Rectal smooth muscle tissue (tissue), 1 donor: ENCODE data around the gene PARD3.

Experiments used
- H3K27ac ChIP-seq: one replicate; pipeline ENCODE4 v1.7.0; 2013; ENCODE audit warnings: low read depth, low read length, inconsistent platforms
- H3K27me3 ChIP-seq: one replicate; pipeline ENCODE4 v1.7.0; 2013; ENCODE audit warnings: low read length; ENCODE audit not compliant: control insufficient read depth, insufficient read depth
- H3K36me3 ChIP-seq: one replicate; pipeline ENCODE4 v1.7.0; 2013; ENCODE audit warnings: low read length; ENCODE audit not compliant: control insufficient read depth, insufficient read depth
- H3K4me1 ChIP-seq: one replicate; pipeline ENCODE4 v1.7.0; 2013; ENCODE audit warnings: low read length; ENCODE audit not compliant: control insufficient read depth, insufficient read depth
- H3K4me3 ChIP-seq: one replicate; pipeline ENCODE4 v1.7.0; 2013; ENCODE audit warnings: low read length
- H3K9ac ChIP-seq: one replicate; pipeline ENCODE4 v1.7.0; 2013; ENCODE audit warnings: low read length

PARD3 gene

DNA sequence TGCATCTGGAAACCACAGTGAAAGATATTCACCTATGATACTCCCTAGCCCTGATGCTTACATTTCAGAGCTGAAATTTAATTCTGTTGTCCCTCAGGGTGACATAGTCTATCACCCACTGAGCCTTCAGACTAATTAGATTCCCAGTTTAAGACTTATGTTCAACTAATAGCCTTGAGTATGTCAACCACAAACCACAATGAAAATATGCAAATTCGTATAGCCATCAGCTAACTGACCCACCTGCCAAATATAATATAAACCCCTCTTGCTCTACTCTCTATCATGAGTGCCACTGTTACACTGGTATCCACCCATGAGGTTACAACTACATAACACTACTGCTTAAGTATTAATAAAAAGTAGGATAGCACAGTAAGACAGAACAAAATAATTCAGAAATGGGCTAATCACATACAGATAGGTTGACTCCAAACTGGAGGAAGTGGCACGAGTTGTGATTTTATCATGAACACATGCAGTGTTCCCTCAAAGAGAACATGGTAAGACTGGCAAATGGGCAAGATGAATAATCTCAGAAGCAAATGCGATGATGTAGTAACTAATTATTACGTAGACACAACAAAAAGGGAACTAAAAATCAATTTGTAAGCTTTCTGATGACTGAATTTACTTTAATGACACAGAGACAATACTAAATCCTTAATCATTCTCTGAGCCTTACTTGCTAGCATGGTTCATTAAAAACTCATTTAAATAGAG lies 290.6 kb downstream of the PARD3 start:
- Histone ChIP-seq H3K36me3 (no peaks in the 10 kb centered on the region), H3K4me3 (no peak overlapping the region), H3K9ac (no peak overlapping the region), H3K27ac (no peak overlapping the region), H3K4me1 (peaks cover 12% of the 10 kb centered on the region), H3K27me3 (no peaks in the 10 kb centered on the region)

DNA sequence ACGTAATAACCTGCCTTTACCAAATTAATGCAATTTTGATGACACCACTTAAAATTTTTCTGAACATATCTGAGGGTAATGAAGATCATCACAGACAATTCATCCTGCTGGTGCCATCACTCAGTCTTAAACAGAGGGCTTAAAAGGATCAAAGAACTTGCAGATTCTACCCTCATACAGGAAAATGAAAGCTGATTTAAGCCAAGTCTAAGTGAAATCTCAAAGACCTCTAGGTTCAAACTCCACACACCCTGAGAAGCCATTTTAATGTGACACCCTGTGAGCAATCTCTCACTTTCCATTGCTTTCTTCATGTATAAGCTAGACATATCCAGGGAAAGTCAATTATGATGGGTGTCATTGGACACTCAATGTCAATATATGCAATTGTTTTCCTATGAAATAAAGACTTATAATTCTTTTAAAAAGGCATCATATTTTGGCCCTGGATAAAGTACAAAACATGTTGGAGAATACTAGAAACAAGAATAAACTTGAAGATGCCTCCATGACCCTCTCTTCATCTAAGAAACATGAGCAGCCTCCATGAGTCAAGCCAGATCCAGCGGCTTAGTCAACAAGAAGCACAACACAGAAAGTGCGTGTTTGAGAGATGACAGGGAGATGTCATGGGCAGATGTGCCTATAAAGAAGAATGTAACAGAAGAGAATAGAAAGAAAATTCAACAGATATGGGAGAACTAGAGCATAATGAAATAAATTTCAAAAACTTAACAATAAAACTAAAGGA lies 291.9 kb downstream of the PARD3 start:
- Histone ChIP-seq H3K9ac (no peak overlapping the region), H3K4me3 (no peak overlapping the region), H3K27me3 (no peaks in the 10 kb centered on the region), H3K4me1 (peaks cover 9% of the 10 kb centered on the region), H3K27ac (no peak overlapping the region), H3K36me3 (no peaks in the 10 kb centered on the region)

DNA sequence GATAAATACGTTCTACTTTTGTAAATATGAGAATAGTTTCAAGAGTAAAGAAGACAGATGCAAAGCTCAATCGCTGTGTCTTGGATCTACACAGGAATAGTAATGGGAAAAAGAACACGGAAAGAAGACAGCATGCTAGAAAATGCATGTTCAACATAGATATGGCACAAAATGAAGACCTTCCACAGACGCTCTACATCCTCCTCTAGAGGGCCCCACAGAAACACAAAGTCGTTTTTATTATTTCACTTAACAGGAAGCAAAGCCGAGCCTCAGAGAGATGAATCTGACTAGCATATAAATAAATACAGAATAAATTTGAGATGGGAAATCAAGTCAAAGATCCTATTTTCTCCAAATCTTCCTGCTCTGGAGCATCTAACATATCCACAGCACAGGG lies 292.6 kb downstream of the PARD3 start:
- H3K27me3 ChIP-seq: no peaks in the 10 kb centered on the region
- H3K4me1 ChIP-seq: peaks cover 9% of the 10 kb centered on the region
- H3K36me3 ChIP-seq: no peaks in the 10 kb centered on the region
- no peak overlapping the region for H3K9ac ChIP-seq
- no peak overlapping the region for H3K27ac ChIP-seq
- H3K4me3 ChIP-seq: no peak overlapping the region

DNA sequence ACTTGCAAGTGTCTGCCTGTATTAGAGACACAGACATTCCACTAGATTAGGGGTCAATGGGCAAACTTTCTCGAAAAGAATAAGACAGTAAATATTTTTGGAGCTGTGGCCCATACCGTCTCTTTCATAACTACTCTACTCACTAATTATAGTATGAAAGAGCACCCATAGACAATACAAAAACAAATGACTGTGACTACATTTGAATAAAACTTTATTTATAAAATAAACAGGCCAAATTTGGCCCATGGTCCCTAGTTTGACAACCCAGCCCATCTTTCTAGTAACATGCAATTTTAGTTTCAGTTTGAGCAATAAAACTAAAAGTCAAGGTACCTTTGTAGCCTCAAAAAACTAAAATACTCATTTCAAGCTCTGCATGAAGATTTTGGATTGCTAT lies 294.6 kb downstream of the PARD3 start:
- H3K4me1 ChIP-seq: no peaks in the 10 kb centered on the region
- no peak overlapping the region for H3K4me3 ChIP-seq
- H3K27ac ChIP-seq: no peak overlapping the region
- no peak overlapping the region for H3K9ac ChIP-seq
- no peaks in the 10 kb centered on the region for H3K36me3 ChIP-seq
- H3K27me3 ChIP-seq: no peaks in the 10 kb centered on the region

DNA sequence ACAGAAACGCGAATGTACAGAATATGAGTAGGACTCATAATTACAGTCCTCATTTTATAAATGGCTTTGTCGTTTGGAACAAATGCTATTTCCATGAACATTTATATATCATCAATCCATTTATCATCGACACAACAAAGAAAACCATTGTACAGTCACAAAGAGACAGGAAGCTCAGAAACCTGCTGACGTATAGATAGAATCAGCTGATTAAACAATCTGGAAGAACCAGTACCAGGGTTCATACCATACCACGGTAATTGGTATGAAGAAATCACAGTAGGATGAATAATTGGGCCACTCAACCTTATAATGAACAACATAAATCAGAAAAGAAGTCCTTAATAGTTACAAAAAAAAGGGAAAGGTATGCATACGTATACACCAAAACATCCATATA lies 295.0 kb downstream of the PARD3 start:
- Histone ChIP-seq H3K27ac (no peak overlapping the region), H3K4me1 (no peaks in the 10 kb centered on the region), H3K27me3 (no peaks in the 10 kb centered on the region), H3K4me3 (no peak overlapping the region), H3K36me3 (no peaks in the 10 kb centered on the region), H3K9ac (no peak overlapping the region)

DNA sequence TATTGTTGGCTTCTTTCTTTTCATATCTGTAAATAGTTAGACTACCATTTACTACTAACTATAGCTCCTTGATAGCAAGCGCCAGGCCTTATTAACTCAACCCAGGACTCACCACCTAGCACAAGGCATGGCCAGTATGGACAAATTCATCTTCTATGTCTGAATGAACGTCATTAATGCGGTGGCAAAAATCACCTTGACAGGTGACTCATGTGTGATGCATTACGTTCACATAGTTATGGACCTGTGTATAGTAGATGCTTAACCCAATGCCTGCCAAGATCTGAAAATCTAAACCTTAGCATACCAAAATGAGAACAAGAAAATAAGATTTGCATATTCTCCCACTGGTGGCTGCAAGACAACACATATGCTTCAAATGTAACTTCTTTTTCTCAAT lies 300.8 kb downstream of the PARD3 start:
- Histone ChIP-seq H3K36me3 (no peaks in the 10 kb centered on the region), H3K27ac (no peak overlapping the region)

DNA sequence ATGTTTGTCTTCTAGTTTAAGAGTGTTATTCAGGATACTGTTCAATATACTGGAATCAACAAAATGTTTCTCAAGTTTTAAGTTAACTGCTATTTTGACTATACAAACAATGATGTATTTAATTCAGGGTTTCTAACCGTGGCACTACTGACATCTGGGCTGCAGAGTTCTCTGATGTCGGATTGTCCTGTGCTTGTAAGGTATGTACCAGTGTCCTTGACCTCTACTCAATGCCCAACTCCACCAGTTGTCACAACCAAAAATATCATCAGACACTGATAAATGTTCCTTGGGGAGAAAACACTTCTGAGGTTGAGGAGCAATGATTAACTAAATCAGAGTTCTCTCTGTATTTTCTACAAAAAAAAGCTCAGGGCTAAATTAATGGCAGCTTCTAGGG lies 301.5 kb downstream of the PARD3 start:
- no peaks in the 10 kb centered on the region for H3K36me3 ChIP-seq
- H3K4me1 ChIP-seq: no peaks in the 10 kb centered on the region
- no peak overlapping the region for H3K9ac ChIP-seq

More for the DNA sequence above, 300.8 kb downstream of the PARD3 start:
- Histone ChIP-seq H3K9ac (no peak overlapping the region), H3K4me1 (no peaks in the 10 kb centered on the region), H3K4me3 (no peak overlapping the region), H3K27me3 (no peaks in the 10 kb centered on the region)

DNA sequence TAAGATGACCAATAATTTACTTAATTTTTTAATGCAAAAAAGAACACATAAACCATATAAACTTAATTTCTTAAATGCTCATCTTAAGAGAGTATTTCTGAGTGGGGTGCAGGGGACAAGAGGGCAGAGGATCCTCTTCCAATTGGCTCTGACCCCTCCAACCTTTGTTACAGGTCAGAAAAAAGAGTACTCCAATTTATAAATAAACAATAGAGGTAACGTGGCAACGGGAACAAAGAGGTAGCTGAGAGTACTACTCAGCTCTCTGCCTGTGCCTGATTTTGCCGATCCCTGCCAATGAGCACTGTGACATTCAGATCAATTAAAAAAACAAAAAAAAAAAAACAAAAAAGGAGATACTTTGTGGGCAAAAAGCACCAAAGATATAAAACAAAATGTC lies 307.9 kb downstream of the PARD3 start:
- no peak overlapping the region for H3K27ac ChIP-seq
- H3K4me1 ChIP-seq: no peaks in the 10 kb centered on the region
- no peak overlapping the region for H3K9ac ChIP-seq
- H3K4me3 ChIP-seq: no peak overlapping the region
- H3K27me3 ChIP-seq: no peaks in the 10 kb centered on the region
- no peaks in the 10 kb centered on the region for H3K36me3 ChIP-seq

More for the DNA sequence above, 301.5 kb downstream of the PARD3 start:
- no peaks in the 10 kb centered on the region for H3K27me3 ChIP-seq
- no peak overlapping the region for H3K27ac ChIP-seq
- H3K4me3 ChIP-seq: no peak overlapping the region

DNA sequence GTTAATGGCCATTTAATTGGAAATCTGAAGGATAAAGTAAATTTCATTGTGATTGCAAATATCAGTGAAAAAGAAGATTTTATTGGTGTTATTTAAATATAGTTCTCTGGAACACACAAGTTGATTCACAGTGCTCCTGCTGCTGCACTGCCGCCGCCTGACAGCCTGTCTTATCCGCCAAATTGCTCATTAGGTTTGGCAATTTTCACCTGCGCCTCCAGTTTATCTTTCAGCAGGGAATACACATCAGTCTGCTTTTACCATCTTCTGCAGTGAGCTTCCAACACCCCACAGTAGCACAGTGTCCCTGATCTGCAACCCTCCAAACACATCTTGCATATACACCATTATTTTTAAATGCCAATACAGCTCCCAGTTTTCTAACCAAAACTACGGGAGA lies 308.3 kb downstream of the PARD3 start:
- no peak overlapping the region for H3K4me3 ChIP-seq
- H3K4me1 ChIP-seq: no peaks in the 10 kb centered on the region
- no peaks in the 10 kb centered on the region for H3K36me3 ChIP-seq
- no peak overlapping the region for H3K27ac ChIP-seq
- no peak overlapping the region for H3K9ac ChIP-seq
- no peaks in the 10 kb centered on the region for H3K27me3 ChIP-seq

DNA sequence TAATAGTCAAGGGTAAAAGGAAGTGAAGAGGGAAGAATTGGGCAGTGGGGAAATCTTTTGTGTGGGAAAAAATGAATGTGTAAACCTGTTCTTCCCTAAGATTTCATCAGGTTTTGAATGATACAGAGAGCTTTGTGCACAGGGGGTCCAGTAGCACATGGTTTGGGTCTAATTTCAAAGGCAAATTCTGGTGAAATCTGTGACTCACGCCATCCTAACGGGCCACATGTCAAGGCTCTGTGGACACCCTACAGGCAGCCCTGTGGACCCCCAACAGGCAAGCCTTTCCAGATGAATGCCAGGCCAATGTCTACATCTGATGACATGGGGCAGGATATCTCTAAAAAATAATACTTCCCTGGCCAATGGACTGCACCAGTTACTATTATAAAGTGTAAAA lies 309.8 kb downstream of the PARD3 start:
- Histone ChIP-seq H3K27ac (no peak overlapping the region), H3K27me3 (no peaks in the 10 kb centered on the region), H3K4me3 (no peak overlapping the region), H3K36me3 (no peaks in the 10 kb centered on the region), H3K4me1 (no peaks in the 10 kb centered on the region), H3K9ac (no peak overlapping the region)

DNA sequence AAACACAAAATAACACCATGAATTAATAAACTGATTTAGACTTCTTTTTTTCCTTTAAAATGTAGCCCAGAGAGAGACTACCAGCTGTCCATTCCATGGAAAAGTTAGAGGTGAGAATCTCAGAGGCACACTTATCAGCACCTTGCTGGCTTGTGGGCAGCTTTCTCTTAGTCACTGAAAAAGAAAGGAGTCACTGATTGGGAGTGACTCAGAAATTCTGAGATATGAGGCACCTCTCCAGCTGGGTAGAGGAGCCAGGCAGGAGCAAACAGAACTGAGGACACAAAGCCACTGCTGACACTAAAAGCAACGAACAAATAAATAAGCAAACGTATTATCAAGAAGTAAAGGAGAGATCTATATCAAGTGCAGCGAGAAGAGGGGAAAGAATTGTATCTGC lies 310.6 kb downstream of the PARD3 start:
- no peaks in the 10 kb centered on the region for H3K36me3 ChIP-seq
- H3K27ac ChIP-seq: no peak overlapping the region

DNA sequence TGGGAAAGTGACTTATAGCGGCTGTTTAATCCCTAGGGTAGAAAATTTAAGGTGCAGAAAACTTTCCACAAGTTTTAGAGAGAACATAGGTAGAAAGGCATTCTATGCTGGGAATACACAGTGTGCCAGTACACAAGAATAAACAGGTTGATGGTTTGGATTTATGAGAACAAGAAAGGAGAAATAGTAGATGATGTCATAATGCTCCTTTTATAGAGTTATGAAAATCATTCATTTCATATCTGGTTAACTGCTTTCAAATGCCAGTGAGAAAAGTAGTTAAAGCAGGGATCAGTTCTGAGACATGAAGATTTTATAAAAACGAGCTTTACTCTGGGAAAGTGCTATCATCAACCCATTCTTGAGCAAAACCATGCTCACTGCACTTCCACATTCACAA lies 311.4 kb downstream of the PARD3 start:
- Histone ChIP-seq H3K27ac (no peak overlapping the region), H3K4me1 (no peaks in the 10 kb centered on the region), H3K9ac (no peak overlapping the region), H3K4me3 (no peak overlapping the region), H3K36me3 (no peaks in the 10 kb centered on the region), H3K27me3 (no peaks in the 10 kb centered on the region)

More for the DNA sequence above, 310.6 kb downstream of the PARD3 start:
- Histone ChIP-seq H3K4me1 (no peaks in the 10 kb centered on the region), H3K27me3 (no peaks in the 10 kb centered on the region), H3K9ac (no peak overlapping the region), H3K4me3 (no peak overlapping the region)
